HepG2 (cell line): ENCODE data around the gene ZACN. TPM values are rescaled to one million over a fixed set of nuclear protein-coding genes. Genes with fewer than 3 reads are reported as not detected.

Experiments used
- MXI1 ChIP-seq: IDR thresholded peaks from 3 replicates; pipeline ENCODE4 v1.6.1; 2012; ENCODE audit warnings: low read depth, low read length, inconsistent platforms, borderline replicate concordance
- TP53 ChIP-seq: sonication (generic); formaldehyde crosslinking; conservative IDR thresholded peaks from 2 replicates; pipeline ENCODE4 v1.4.0; 2020; ENCODE audit warnings: missing genetic modification reagents
- ZBTB42 ChIP-seq: sonication (generic); formaldehyde crosslinking; IDR thresholded peaks from 2 replicates; pipeline ENCODE4 v1.5.0; 2020; ENCODE audit warnings: mild to moderate bottlenecking, missing genetic modification reagents
- ZNF501 ChIP-seq: sonication (generic); formaldehyde crosslinking; IDR thresholded peaks from 2 replicates; pipeline ENCODE4 v1.5.1; 2020; ENCODE audit warnings: mild to moderate bottlenecking, moderate library complexity, missing genetic modification reagents
- ZNF598 ChIP-seq: sonication (generic); formaldehyde crosslinking; IDR thresholded peaks from 2 replicates; pipeline ENCODE4 v1.5.1; 2020; ENCODE audit warnings: mild to moderate bottlenecking, missing genetic modification reagents, borderline replicate concordance
- ZNF788 ChIP-seq: sonication (generic); formaldehyde crosslinking; IDR thresholded peaks from 2 replicates; pipeline ENCODE4 v1.5.0; 2020; ENCODE audit warnings: mild to moderate bottlenecking, missing genetic modification reagents, borderline replicate concordance
- polyA plus RNA-seq, 8 experiments: library from polyadenylated mRNA; depleted of rRNA in 3 of 8; stranded (reverse) in 7 of 8; unstranded in 1 of 8; fragments of >200 nt; fragmentation: Illumina TruSeq in 4 of 8; extraction: Trizol in 4 of 8; gene quantifications; 2 replicates each; pipeline versions ENCODE4 v1.2.1 to v1.2.3, GENCODE V29; 2011 to 2016; ENCODE audit warnings: low read depth in 4 of 8, missing spikeins in 1 of 8, mixed read lengths in 1 of 8; ENCODE audit not compliant: insufficient read depth in 1 of 8
- total RNA-seq, 5 experiments: library from RNA; depleted of rRNA; stranded (reverse); fragments of >200 nt; fragmentation: Illumina TruSeq; extraction: Trizol; gene quantifications; 2 replicates each; pipeline ENCODE4 v1.2.3, GENCODE V29; 2016; ENCODE audit warnings: low read depth in 1 of 5
- TF ChIP-seq, protein P1 (sequence below): sonication (generic); formaldehyde crosslinking; IDR thresholded peaks from 2 replicates; pipeline ENCODE4 v1.4.0; 2020; ENCODE audit warnings: missing genetic modification reagents, mild to moderate bottlenecking, borderline replicate concordance
- TF ChIP-seq, protein P2 (sequence below): sonication (generic); formaldehyde crosslinking; IDR thresholded peaks from 2 replicates; pipeline ENCODE4 v1.4.0; 2020; ENCODE audit warnings: missing genetic modification reagents
- TF ChIP-seq, protein P3 (sequence below): sonication (generic); formaldehyde crosslinking; IDR thresholded peaks from 2 replicates; pipeline ENCODE4 v1.4.0; 2020; ENCODE audit warnings: mild to moderate bottlenecking, missing genetic modification reagents, borderline replicate concordance

ZACN gene
- total and polyA plus RNA-seq, 2 of the 13 experiments (the other 11 are each of a cell fraction or from before 2014, with no cell fraction given), result 0.11 to 0.15 TPM

DNA sequence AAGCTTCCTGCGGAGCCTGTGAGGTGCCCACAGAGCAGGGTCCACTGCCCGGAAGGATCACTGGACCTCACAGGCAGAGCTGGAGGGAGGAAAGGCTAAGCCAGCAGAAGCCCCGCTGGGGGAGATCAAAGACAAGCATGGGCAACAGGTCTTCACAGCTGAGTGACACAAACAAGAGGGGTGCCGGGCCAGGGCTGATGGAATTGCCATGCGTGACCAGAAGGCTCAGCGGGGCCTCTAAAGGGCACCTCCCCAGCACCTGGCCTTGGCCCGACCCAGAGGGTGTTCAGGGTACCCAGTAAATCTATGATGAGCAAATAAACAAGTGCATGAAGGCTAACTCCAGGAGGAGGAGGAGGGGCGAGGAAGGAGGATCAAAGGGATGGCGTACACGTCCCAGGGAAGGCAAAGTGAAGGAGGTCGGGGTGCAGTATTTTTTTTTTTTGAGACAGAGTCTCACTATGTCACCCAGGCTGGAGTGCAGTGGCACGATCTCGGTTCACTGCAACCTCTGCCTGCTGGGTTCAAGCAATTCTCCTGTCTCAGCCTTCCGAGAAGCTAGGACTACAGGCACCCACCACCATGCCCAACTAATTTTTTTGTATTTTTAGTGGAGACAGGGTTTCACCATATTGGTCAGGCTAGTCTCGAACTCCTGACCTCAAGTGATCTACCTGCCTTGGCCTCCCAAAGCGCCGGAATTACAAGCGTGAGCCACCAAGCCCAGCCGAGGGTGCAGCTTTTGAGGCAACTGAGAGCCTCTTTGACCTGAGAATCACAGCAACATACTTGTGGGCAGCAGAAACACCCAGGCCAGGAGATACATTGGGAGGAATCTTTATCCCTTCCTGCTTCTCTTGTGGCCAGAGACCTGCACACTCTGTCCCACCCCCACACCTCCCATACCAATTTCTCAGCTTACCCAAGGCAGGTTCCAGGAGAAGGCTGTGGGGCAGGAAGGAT lies 40.7 kb downstream of the ZACN start (continued):
- TF ChIP-seq, protein P1, sequence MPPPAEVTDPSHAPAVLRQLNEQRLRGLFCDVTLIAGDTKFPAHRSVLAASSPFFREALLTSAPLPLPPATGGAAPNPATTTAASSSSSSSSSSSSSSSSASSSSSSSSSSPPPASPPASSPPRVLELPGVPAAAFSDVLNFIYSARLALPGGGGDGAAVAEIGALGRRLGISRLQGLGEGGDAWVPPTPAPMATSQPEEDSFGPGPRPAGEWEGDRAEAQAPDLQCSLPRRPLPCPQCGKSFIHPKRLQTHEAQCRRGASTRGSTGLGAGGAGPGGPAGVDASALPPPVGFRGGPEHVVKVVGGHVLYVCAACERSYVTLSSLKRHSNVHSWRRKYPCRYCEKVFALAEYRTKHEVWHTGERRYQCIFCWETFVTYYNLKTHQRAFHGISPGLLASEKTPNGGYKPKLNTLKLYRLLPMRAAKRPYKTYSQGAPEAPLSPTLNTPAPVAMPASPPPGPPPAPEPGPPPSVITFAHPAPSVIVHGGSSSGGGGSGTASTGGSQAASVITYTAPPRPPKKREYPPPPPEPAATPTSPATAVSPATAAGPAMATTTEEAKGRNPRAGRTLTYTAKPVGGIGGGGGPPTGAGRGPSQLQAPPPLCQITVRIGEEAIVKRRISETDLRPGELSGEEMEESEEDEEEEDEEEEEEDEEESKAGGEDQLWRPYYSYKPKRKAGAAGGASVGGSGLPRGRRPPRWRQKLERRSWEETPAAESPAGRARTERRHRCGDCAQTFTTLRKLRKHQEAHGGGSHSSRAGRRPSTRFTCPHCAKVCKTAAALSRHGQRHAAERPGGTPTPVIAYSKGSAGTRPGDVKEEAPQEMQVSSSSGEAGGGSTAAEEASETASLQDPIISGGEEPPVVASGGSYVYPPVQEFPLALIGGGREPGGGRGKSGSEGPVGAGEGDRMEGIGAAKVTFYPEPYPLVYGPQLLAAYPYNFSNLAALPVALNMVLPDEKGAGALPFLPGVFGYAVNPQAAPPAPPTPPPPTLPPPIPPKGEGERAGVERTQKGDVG (CRISPR knock-in tag), result peak; percentile 57; the same call in 1 of the 2 replicates
- TF ChIP-seq, protein P2, sequence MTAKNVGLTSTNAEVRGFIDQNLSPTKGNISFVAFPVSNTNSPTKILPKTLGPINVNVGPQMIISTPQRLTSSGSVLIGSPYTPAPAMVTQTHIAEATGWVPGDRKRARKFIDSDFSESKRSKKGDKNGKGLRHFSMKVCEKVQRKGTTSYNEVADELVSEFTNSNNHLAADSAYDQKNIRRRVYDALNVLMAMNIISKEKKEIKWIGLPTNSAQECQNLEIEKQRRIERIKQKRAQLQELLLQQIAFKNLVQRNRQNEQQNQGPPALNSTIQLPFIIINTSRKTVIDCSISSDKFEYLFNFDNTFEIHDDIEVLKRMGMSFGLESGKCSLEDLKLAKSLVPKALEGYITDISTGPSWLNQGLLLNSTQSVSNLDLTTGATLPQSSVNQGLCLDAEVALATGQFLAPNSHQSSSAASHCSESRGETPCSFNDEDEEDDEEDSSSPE, result no peak
- TF ChIP-seq ZNF501 (CRISPR knock-in tag), result peak; percentile 46; the same call in 1 of the 2 replicates
- TF ChIP-seq MXI1, result peak; percentile 59; the same call in 1 of the 3 replicates
- TF ChIP-seq ZNF788, result peak; percentile 73; the same call in 1 of the 2 replicates
- TF ChIP-seq TP53 (CRISPR knock-in tag), result no peak
- TF ChIP-seq, protein P3, sequence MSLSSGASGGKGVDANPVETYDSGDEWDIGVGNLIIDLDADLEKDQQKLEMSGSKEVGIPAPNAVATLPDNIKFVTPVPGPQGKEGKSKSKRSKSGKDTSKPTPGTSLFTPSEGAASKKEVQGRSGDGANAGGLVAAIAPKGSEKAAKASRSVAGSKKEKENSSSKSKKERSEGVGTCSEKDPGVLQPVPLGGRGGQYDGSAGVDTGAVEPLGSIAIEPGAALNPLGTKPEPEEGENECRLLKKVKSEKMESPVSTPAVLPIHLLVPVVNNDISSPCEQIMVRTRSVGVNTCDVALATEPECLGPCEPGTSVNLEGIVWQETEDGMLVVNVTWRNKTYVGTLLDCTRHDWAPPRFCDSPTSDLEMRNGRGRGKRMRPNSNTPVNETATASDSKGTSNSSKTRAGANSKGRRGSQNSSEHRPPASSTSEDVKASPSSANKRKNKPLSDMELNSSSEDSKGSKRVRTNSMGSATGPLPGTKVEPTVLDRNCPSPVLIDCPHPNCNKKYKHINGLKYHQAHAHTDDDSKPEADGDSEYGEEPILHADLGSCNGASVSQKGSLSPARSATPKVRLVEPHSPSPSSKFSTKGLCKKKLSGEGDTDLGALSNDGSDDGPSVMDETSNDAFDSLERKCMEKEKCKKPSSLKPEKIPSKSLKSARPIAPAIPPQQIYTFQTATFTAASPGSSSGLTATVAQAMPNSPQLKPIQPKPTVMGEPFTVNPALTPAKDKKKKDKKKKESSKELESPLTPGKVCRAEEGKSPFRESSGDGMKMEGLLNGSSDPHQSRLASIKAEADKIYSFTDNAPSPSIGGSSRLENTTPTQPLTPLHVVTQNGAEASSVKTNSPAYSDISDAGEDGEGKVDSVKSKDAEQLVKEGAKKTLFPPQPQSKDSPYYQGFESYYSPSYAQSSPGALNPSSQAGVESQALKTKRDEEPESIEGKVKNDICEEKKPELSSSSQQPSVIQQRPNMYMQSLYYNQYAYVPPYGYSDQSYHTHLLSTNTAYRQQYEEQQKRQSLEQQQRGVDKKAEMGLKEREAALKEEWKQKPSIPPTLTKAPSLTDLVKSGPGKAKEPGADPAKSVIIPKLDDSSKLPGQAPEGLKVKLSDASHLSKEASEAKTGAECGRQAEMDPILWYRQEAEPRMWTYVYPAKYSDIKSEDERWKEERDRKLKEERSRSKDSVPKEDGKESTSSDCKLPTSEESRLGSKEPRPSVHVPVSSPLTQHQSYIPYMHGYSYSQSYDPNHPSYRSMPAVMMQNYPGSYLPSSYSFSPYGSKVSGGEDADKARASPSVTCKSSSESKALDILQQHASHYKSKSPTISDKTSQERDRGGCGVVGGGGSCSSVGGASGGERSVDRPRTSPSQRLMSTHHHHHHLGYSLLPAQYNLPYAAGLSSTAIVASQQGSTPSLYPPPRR (CRISPR knock-in tag), result peak; percentile 79; the same call in 1 of the 2 replicates
- TF ChIP-seq ZNF598, result peak; percentile 76; the same call in 1 of the 2 replicates
- 0 out of 2 replicates have a peak, but pooled peaks have one; percentile 47 for TF ChIP-seq ZBTB42
